ENCODE data around the gene PLPPR2. TPM values are rescaled to one million over a fixed set of nuclear protein-coding genes. Genes with fewer than 3 reads are reported as not detected.
A peak's percentile ranks its signal among the peaks of the same experiment; 100 is the strongest.

Gene PLPPR2, protein sequence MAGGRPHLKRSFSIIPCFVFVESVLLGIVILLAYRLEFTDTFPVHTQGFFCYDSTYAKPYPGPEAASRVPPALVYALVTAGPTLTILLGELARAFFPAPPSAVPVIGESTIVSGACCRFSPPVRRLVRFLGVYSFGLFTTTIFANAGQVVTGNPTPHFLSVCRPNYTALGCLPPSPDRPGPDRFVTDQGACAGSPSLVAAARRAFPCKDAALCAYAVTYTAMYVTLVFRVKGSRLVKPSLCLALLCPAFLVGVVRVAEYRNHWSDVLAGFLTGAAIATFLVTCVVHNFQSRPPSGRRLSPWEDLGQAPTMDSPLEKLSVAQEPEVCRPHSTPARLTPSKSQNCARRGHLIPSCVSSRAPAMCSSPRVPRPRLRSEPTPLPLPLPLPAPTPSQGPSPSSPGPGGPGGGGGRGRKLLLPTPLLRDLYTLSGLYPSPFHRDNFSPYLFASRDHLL
- total RNA-seq (2012; rRNA removed) (3.9 and 4.4 TPM in 2 replicates), polyA plus RNA-seq (2012; rRNA removed) (45.2 and 50.2 TPM in 2 replicates), Bru-seq, nascent RNA (percentile 62 among the genes with signal in this experiment), BruChase-seq, experiment 1, labeled RNA remaining after a 6-hour chase (percentile 83 among the genes with signal in this experiment), BruChase-seq, experiment 2, labeled RNA remaining after a 2-hour chase (percentile 66 among the genes with signal in this experiment)
- polyA plus RNA-seq (2012; cell fraction: cytosol; rRNA removed): 36.6 and 62.6 TPM in 2 replicates
- polyA plus RNA-seq (2012; cell fraction: nucleus; rRNA removed; ENCODE audit: low replicate concordance): 66.7 and 132 TPM in 2 replicates
- long read RNA-seq, partial matches to known transcripts: 25 of 32 reads
- long read RNA-seq, other reads (novel, unspliced or antisense): 3 of 32 reads

DNA sequence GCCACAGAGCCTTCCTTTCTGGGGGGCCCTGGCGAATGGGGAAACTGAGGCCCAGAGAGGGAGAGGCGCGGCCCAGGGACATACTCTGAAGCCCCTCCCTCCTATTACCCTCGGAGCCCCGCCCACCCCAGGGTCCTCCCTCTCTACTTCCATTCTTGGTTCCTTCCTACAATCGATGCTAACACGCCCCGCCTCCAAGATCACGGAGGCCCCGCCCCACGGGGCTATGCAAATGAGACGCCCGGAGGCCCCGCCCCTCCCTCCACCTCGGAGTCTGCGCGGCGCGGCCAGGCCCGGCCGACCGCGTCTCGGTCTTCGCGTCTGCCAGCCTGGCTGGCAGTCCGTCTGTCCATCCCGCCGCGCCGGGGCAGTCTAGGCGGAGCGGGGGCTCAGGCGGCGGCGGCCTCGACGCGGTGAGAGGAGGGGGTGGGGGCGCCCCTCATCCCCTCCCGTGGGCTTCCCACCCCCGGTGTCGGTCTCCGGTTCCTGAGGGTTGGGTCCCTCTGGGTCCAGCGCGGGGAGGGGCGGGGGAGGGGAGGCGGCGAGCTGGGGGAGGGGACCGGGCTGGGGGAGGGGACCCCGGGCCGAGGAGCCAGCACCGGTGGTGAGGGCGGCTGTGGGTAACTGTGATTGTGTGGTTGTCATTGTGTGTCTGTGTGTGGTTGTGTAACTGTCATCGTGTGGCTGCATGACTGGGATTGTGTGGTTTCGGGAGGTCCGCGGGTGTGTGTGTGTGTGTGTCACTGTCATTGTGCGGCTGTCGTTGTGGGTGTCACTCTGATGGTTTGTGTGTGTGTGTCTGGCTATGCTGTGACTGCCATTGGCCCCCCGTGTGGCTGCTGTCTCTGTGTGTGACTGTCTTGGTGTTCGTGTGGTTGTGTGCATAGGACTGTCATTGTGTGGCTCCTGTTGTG lies at the start of gene PLPPR2:
TSS of gene PLPPR2 (plus strand) at position 273 of the 914 bp plus-strand sequence. CDS start 2,242 bp downstream, outside the sequence.
- peak within 1 kb of the TSS; percentile 88 for H3K9ac ChIP-seq (ENCODE audit: low read depth, low read length)
- H2BK15ac ChIP-seq (ENCODE audit: low read depth, low read length): peak within 1 kb of the TSS; percentile 0; the same call in 1 of the 3 replicates
- POLR2A ChIA-PET (ENCODE audit: unreplicated experiment): interaction anchor here (0.6 to 0.7 kb wide), 2 partner anchors 22 to 91 kb away, joined by 3 to 4 read pairs; no protein-coding TSS in a partner anchor
- H2AK5ac ChIP-seq (ENCODE audit: low read depth, low read length): peak within 1 kb of the TSS; percentile 79
- peak within 1 kb of the TSS; percentile 21; the same call in 1 of the 2 replicates for H3K18ac ChIP-seq (ENCODE audit: low read depth, low read length)
- H3K14ac ChIP-seq (replicated peaks; ENCODE audit: low read depth, low read length): peak within 1 kb of the TSS; percentile 92
- no peak within 1 kb of the TSS for H2BK20ac ChIP-seq (ENCODE audit: low read depth, low read length)
- H3K4ac ChIP-seq (ENCODE audit: low read depth, low read length): peak within 1 kb of the TSS; percentile 73
- no peaks in the 10 kb centered on the region for H3K27me3 ChIP-seq (ENCODE audit: control insufficient read depth, insufficient read depth, low read length)
- dilution Hi-C loops (cut with HindIII; ENCODE audit: low sequenced_read_pairs, unreplicated experiment): no loop called here
- peak within 1 kb of the TSS; percentile 98 for H2AFZ ChIP-seq (replicated peaks; ENCODE audit: low read length, poor library complexity)
- H3K4me3 ChIP-seq (ENCODE audit: insufficient read depth, low read depth, low read length): peak within 1 kb of the TSS; percentile 85
- BruUV-seq (replicated peaks): no TSS peak
- peak within 1 kb of the TSS; percentile 32 for H3K27ac ChIP-seq (ENCODE audit: insufficient read depth, low read length)
- H3K79me1 ChIP-seq (ENCODE audit: low read depth in 1 of 2, low read length in 2 of 2): peaks cover 13 to 23% of the 10 kb centered on the region in 2 experiments
- 30% methylated on average over 6 of the region's 62 CpGs; no CpG with 5 or more reads in 1 of the 2 experiments for WGBS, 2 experiments (ENCODE audit: extremely low coverage in 2 of 2, insufficient read length in 1 of 2)
- CTCF ChIA-PET: no interaction called here
- H3K4me2 ChIP-seq (ENCODE audit: low read depth, low read length): peak within 1 kb of the TSS; percentile 95
- ATAC-seq (ENCODE audit: low read depth) (peak; percentile 100), DNase-seq (peak; percentile 81)
- peaks cover 16% of the 10 kb centered on the region for H4K20me1 ChIP-seq (ENCODE audit: insufficient read depth, low read length)
- H3K23ac ChIP-seq (ENCODE audit: low read depth, low read length): peak within 1 kb of the TSS; percentile 67
- peak within 1 kb of the TSS in 1 of 2 experiments; percentile 81; a peak in 2 of 4 replicates for H4K8ac ChIP-seq (ENCODE audit: low read depth in 2 of 2, low read length in 2 of 2)
- no peak within 1 kb of the TSS; the same call in 1 of the 2 replicates for H2BK120ac ChIP-seq (ENCODE audit: low read depth, low read length)
- peaks cover 7% of the 10 kb centered on the region; the same call in 1 of the 2 replicates for H3K36me3 ChIP-seq (ENCODE audit: control insufficient read depth, insufficient read depth, low read length)
- H4K5ac ChIP-seq (ENCODE audit: low read depth, low read length): peak within 1 kb of the TSS; percentile 11; the same call in 1 of the 2 replicates
- peak within 1 kb of the TSS; percentile 47 for H2BK5ac ChIP-seq (ENCODE audit: low read depth, low read length, poor library complexity, severe bottlenecking)
- H3K4me1 ChIP-seq (ENCODE audit: control insufficient read depth, insufficient read depth, low read length): peaks cover 8% of the 10 kb centered on the region
- H3K56ac ChIP-seq (ENCODE audit: extremely low read depth, insufficient read depth, low read length): peak within 1 kb of the TSS; percentile 43; the same call in 1 of the 2 replicates
- H3K9me3 ChIP-seq (ENCODE audit: control insufficient read depth, insufficient read depth, low read length): no peaks in the 10 kb centered on the region
- intact Hi-C loops (cut with micrococcal nuclease): no loop called here
- peaks cover 16% of the 10 kb centered on the region for H3K9me1 ChIP-seq (ENCODE audit: insufficient read depth, low read length)
- peak within 1 kb of the TSS; percentile 4; the same call in 1 of the 2 replicates for H4K91ac ChIP-seq (ENCODE audit: insufficient read depth, low read depth, low read length)
- peak within 1 kb of the TSS; percentile 98 for H2AK9ac ChIP-seq (replicated peaks; ENCODE audit: low read depth, low read length, poor library complexity)
- in situ Hi-C loops (cut with MboI; ENCODE audit: low sequenced_read_pairs): no loop called here
- TF ChIP-seq CEBPB (IDR thresholded peaks at IDR 0.05; ENCODE audit: low read depth, low read length) (no peak), CHD1 (IDR thresholded peaks at IDR 0.05; ENCODE audit: low read depth, low read length) (no peak), NFE2L2 (IDR thresholded peaks at IDR 0.05; ENCODE audit: low read depth, low read length) (no peak), MXI1 (IDR thresholded peaks at IDR 0.05; ENCODE audit: borderline replicate concordance, low read depth, low read length) (no peak), RFX5 (IDR thresholded peaks at IDR 0.05; ENCODE audit: low read depth, low read length) (no peak)
- TF ChIP-seq, protein P1, sequence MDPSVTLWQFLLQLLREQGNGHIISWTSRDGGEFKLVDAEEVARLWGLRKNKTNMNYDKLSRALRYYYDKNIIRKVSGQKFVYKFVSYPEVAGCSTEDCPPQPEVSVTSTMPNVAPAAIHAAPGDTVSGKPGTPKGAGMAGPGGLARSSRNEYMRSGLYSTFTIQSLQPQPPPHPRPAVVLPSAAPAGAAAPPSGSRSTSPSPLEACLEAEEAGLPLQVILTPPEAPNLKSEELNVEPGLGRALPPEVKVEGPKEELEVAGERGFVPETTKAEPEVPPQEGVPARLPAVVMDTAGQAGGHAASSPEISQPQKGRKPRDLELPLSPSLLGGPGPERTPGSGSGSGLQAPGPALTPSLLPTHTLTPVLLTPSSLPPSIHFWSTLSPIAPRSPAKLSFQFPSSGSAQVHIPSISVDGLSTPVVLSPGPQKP (IDR thresholded peaks at IDR 0.05; ENCODE audit: borderline replicate concordance, low read depth, low read length): no peak
- TF ChIP-seq, protein P2, sequence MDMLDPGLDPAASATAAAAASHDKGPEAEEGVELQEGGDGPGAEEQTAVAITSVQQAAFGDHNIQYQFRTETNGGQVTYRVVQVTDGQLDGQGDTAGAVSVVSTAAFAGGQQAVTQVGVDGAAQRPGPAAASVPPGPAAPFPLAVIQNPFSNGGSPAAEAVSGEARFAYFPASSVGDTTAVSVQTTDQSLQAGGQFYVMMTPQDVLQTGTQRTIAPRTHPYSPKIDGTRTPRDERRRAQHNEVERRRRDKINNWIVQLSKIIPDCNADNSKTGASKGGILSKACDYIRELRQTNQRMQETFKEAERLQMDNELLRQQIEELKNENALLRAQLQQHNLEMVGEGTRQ (IDR thresholded peaks at IDR 0.05; ENCODE audit: low read depth, low read length): no peak
- TF ChIP-seq, protein P3, sequence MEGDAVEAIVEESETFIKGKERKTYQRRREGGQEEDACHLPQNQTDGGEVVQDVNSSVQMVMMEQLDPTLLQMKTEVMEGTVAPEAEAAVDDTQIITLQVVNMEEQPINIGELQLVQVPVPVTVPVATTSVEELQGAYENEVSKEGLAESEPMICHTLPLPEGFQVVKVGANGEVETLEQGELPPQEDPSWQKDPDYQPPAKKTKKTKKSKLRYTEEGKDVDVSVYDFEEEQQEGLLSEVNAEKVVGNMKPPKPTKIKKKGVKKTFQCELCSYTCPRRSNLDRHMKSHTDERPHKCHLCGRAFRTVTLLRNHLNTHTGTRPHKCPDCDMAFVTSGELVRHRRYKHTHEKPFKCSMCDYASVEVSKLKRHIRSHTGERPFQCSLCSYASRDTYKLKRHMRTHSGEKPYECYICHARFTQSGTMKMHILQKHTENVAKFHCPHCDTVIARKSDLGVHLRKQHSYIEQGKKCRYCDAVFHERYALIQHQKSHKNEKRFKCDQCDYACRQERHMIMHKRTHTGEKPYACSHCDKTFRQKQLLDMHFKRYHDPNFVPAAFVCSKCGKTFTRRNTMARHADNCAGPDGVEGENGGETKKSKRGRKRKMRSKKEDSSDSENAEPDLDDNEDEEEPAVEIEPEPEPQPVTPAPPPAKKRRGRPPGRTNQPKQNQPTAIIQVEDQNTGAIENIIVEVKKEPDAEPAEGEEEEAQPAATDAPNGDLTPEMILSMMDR (conservative IDR thresholded peaks at IDR 0.05; ENCODE audit: low read depth, low read length): no peak
